HepG2 (cell line): ENCODE measurements around the gene AP3B1.

Experiments
- FOSL2 ChIP-seq: sonication (generic); formaldehyde crosslinking; IDR thresholded peaks from 2 replicates; pipeline ENCODE4 v1.4.0; 2020; ENCODE audit warnings: missing genetic modification reagents
- NFE2L1 ChIP-seq: sonication (generic); formaldehyde crosslinking; IDR thresholded peaks from 2 replicates; pipeline ENCODE4 v1.4.0; 2020; ENCODE audit warnings: missing genetic modification reagents, mild to moderate bottlenecking, borderline replicate concordance
- RAD21 ChIP-seq: fragments of 450-650 bp; formaldehyde crosslinking; IDR thresholded peaks from 2 replicates; pipeline ENCODE4 v1.5.0; 2020; ENCODE audit warnings: mild to moderate bottlenecking
- YY1 ChIP-seq: IDR thresholded peaks from 2 replicates; pipeline ENCODE4 v1.6.1; 2011; ENCODE audit warnings: low read length, low read depth, moderate library complexity, mild to moderate bottlenecking; ENCODE audit not compliant: insufficient read depth, insufficient replicate concordance
- ZNF121 ChIP-seq: sonication (generic); formaldehyde crosslinking; IDR thresholded peaks from 2 replicates; pipeline ENCODE4 v1.5.0; 2020; ENCODE audit warnings: mild to moderate bottlenecking, missing genetic modification reagents
- ZNF18 ChIP-seq: sonication (generic); formaldehyde crosslinking; IDR thresholded peaks from 2 replicates; pipeline ENCODE4 v1.8.0; 2022; ENCODE audit warnings: mild to moderate bottlenecking, missing genetic modification reagents; ENCODE audit not compliant: insufficient replicate concordance
- TF ChIP-seq, protein P1 (sequence below): sonication (generic); formaldehyde crosslinking; IDR thresholded peaks from 2 replicates; pipeline ENCODE4 v1.5.0; 2020; ENCODE audit warnings: mild to moderate bottlenecking, missing genetic modification reagents, borderline replicate concordance
- TF ChIP-seq, protein P2 (sequence below): sonication (generic); formaldehyde crosslinking; IDR thresholded peaks from 2 replicates; pipeline ENCODE4 v1.4.0; 2020; ENCODE audit warnings: missing genetic modification reagents

DNA sequence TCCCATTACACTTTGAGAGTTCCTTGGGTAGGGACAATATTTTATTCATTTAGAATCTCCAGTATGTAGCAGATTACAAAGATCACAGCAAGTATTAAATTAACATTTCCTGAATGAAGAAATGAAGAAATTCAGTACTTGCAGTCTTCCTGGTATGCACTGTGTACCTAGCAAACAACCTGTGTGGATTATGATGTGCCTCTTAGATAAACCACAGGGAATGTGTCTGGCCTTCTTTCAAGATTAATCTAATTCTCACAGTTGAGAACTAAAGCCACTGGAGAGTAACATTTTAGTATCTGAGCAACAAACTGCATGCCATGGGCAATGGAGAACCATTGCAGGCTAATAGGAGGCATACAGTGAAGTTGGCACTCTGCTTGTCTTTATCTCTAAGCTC lies 199.4 kb downstream of the AP3B1 start:
- TF ChIP-seq, protein P1, sequence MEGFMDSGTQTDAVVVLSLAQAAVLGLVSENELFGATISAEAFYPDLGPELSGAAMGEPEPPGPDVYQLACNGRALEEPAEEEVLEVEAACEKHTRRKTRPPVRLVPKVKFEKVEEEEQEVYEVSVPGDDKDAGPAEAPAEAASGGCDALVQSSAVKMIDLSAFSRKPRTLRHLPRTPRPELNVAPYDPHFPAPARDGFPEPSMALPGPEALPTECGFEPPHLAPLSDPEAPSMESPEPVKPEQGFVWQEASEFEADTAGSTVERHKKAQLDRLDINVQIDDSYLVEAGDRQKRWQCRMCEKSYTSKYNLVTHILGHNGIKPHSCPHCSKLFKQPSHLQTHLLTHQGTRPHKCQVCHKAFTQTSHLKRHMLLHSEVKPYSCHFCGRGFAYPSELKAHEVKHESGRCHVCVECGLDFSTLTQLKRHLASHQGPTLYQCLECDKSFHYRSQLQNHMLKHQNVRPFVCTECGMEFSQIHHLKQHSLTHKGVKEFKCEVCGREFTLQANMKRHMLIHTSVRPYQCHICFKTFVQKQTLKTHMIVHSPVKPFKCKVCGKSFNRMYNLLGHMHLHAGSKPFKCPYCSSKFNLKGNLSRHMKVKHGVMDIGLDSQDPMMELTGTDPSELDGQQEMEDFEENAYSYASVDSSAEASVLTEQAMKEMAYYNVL (CRISPR knock-in tag), result no peak
- TF ChIP-seq NFE2L1 (CRISPR knock-in tag) (no peak), ZNF121 (no peak), ZNF18 (no peak), FOSL2 (CRISPR knock-in tag) (no peak), YY1 (no peak), RAD21 (CRISPR knock-in tag) (no peak)
- TF ChIP-seq, protein P2, sequence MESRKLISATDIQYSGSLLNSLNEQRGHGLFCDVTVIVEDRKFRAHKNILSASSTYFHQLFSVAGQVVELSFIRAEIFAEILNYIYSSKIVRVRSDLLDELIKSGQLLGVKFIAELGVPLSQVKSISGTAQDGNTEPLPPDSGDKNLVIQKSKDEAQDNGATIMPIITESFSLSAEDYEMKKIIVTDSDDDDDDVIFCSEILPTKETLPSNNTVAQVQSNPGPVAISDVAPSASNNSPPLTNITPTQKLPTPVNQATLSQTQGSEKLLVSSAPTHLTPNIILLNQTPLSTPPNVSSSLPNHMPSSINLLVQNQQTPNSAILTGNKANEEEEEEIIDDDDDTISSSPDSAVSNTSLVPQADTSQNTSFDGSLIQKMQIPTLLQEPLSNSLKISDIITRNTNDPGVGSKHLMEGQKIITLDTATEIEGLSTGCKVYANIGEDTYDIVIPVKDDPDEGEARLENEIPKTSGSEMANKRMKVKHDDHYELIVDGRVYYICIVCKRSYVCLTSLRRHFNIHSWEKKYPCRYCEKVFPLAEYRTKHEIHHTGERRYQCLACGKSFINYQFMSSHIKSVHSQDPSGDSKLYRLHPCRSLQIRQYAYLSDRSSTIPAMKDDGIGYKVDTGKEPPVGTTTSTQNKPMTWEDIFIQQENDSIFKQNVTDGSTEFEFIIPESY (CRISPR knock-in tag), result no peak
